ENCODE measurements around the gene NIM1K. TPM values are rescaled to one million over a fixed set of nuclear protein-coding genes. Genes with fewer than 3 reads are reported as not detected.
"Not testable (repeated sequence)": the region's sequence is repeated elsewhere in the genome, so short reads cannot be mapped to it uniquely, and the experiment has no call there.

The NIM1K gene
- total and polyA plus RNA-seq, 2 experiments from 2014 or later: 1.2 to 4.9 TPM

DNA sequence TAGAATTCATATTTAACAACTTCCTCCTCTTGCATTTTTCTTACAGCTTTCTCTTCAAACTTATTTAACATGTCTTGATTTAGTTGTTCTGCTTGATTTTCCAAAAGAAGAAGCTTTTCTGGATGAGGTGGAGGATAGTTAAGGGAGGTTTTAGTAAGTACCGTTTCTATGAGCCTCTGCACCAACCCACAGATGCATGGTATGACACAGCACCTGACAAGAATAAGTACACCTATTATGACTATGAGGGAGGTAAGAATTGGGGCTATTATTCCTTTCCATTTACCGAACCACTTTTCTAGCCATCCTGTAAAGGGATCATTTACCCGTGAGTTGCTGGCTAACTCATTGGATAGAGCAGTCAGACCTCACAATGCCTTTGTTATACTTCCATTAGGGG is 123.7 kb downstream of the NIM1K start:
- H3K27me3 ChIP-seq (replicated peaks; ENCODE audit: insufficient read depth): no peaks in the 10 kb centered on the region
- H3K79me2 ChIP-seq (ENCODE audit: insufficient read depth): peaks cover 24% of the 10 kb centered on the region
- no peak overlapping the region for H3K9ac ChIP-seq
- H3K4me2 ChIP-seq (ENCODE audit: unreplicated experiment): no peak overlapping the region
- H3K9me3 ChIP-seq (ENCODE audit: low read depth): no peaks in the 10 kb centered on the region
- H3K36me3 ChIP-seq (ENCODE audit: low read depth): no peaks in the 10 kb centered on the region
- peaks cover 6% of the 10 kb centered on the region; the same call in 1 of the 2 replicates for H3F3A ChIP-seq (ENCODE audit: insufficient read depth)
- DNase-seq: no peak
- peaks cover 13% of the 10 kb centered on the region; the same call in 1 of the 2 replicates for H3K4me1 ChIP-seq (ENCODE audit: insufficient read depth)
- H4K20me1 ChIP-seq (ENCODE audit: insufficient read depth): no peaks in the 10 kb centered on the region
- in situ Hi-C loops (cut with MboI): no loop called here
- no peak overlapping the region for H3K27ac ChIP-seq
- WGBS, 2 experiments (ENCODE audit: low coverage in 1 of 2, low lambda C conversion rate in 2 of 2, missing lambda C conversion rate in 2 of 2): 93 to 95% methylated on average over 3 of the region's 3 CpGs
- no peak for TF ChIP-seq EZH2phosphoT487 (IDR thresholded peaks at IDR 0.05; ENCODE audit: insufficient read depth, low read depth)
- no peak for TF ChIP-seq EZH2 (IDR thresholded peaks at IDR 0.05; ENCODE audit: insufficient read depth, poor library complexity, severe bottlenecking)
- H2AFZ ChIP-seq: no peak overlapping the region
- H3K9me2 ChIP-seq (ENCODE audit: insufficient read depth): no peaks in the 10 kb centered on the region
- H3K4me3 ChIP-seq: no peak overlapping the region

DNA sequence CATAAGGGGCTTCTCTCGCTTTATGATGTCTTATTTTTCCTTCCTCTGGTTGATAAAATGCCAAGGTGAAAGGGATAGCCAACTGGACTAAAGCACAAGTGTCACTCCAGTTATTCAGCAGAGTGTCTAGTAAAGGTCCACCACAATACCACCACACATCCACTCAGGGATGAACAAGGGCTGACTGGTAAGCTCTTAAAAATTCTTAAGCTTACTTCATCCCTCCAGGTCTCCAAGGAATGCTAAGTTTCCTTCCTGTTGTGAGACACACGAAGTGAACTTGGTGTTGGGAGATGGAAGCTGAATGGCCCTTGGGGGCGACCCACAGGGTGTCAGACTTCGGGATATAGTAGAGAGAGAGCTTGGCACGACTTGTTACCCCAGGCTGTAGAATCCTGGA is 124.4 kb downstream of the NIM1K start:
- no peak for TF ChIP-seq EZH2 (IDR thresholded peaks at IDR 0.05; ENCODE audit: insufficient read depth, poor library complexity, severe bottlenecking)
- no peak for TF ChIP-seq EZH2phosphoT487 (IDR thresholded peaks at IDR 0.05; ENCODE audit: insufficient read depth, low read depth)
- DNase-seq: no peak
- Histone ChIP-seq H3F3A (ENCODE audit: insufficient read depth) (peaks cover 6% of the 10 kb centered on the region; the same call in 1 of the 2 replicates), H3K27ac (no peak overlapping the region), H2AFZ (no peak overlapping the region), H3K4me1 (ENCODE audit: insufficient read depth) (peaks cover 13% of the 10 kb centered on the region; the same call in 1 of the 2 replicates), H3K4me2 (ENCODE audit: unreplicated experiment) (no peak overlapping the region), H3K9me2 (ENCODE audit: insufficient read depth) (no peaks in the 10 kb centered on the region), H3K27me3 (replicated peaks; ENCODE audit: insufficient read depth) (no peaks in the 10 kb centered on the region), H3K79me2 (ENCODE audit: insufficient read depth) (peaks cover 16% of the 10 kb centered on the region), H3K9me3 (ENCODE audit: low read depth) (no peaks in the 10 kb centered on the region), H3K4me3 (no peak overlapping the region), H3K36me3 (ENCODE audit: low read depth) (no peaks in the 10 kb centered on the region), H3K9ac (no peak overlapping the region), H4K20me1 (ENCODE audit: insufficient read depth) (no peaks in the 10 kb centered on the region)
- in situ Hi-C loops (cut with MboI): no loop called here
- 77 to 84% methylated on average over 5 of the region's 5 CpGs for WGBS, 2 experiments (ENCODE audit: low coverage in 1 of 2, low lambda C conversion rate in 2 of 2, missing lambda C conversion rate in 2 of 2)

GRCh38 chr5:43320846-43321245 is 128.8 kb downstream of the NIM1K start:
- no peaks in the 10 kb centered on the region for H4K20me1 ChIP-seq (ENCODE audit: insufficient read depth)
- no peak overlapping the region for H3K27ac ChIP-seq
- H3K27me3 ChIP-seq (replicated peaks; ENCODE audit: insufficient read depth): no peaks in the 10 kb centered on the region
- DNase-seq: no peak
- no peak overlapping the region for H3K9ac ChIP-seq
- H3K4me3 ChIP-seq: no peak overlapping the region
- in situ Hi-C loops (cut with MboI): no loop called here
- 63 to 64% methylated on average over 4 of the region's 4 CpGs for WGBS, 2 experiments (ENCODE audit: low coverage in 1 of 2, low lambda C conversion rate in 2 of 2, missing lambda C conversion rate in 2 of 2)
- no peak overlapping the region for H3K4me2 ChIP-seq (ENCODE audit: unreplicated experiment)
- H3K36me3 ChIP-seq (ENCODE audit: low read depth): no peaks in the 10 kb centered on the region
- H3F3A ChIP-seq (ENCODE audit: insufficient read depth): no peaks in the 10 kb centered on the region
- no peaks in the 10 kb centered on the region for H3K4me1 ChIP-seq (ENCODE audit: insufficient read depth)
- H3K9me2 ChIP-seq (ENCODE audit: insufficient read depth): no peaks in the 10 kb centered on the region
- no peaks in the 10 kb centered on the region for H3K9me3 ChIP-seq (ENCODE audit: low read depth)
- H2AFZ ChIP-seq: no peak overlapping the region
- no peaks in the 10 kb centered on the region for H3K79me2 ChIP-seq (ENCODE audit: insufficient read depth)
- TF ChIP-seq EZH2 (IDR thresholded peaks at IDR 0.05; ENCODE audit: insufficient read depth, poor library complexity, severe bottlenecking) (no peak), EZH2phosphoT487 (IDR thresholded peaks at IDR 0.05; ENCODE audit: insufficient read depth, low read depth) (no peak)

DNA sequence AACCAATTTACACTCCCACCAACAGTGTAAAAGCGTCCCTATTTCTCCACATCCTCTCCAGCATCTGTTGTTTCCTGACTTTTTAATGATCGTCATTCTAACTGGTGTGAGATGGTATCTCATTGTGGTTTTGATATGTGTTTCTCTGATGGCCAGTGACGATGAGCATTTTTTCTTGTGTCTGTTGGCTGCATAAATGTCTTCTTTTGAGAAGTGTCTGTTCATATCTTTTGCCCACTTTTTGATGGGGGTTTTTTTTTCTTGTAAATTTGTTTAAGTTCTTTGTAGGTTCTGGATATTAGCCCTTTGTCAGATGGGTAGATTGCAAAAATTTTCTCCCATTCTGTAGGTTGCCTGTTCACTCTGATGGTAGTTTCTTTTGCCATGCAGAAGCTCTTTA is 131.5 kb downstream of the NIM1K start:
- H3K4me1 ChIP-seq (ENCODE audit: insufficient read depth); H3K36me3 ChIP-seq (ENCODE audit: low read depth); H2AFZ ChIP-seq; H3F3A ChIP-seq (ENCODE audit: insufficient read depth); H3K9me3 ChIP-seq (ENCODE audit: low read depth); H4K20me1 ChIP-seq (ENCODE audit: insufficient read depth); DNase-seq; H3K79me2 ChIP-seq (ENCODE audit: insufficient read depth); H3K27ac ChIP-seq; in situ Hi-C loops (cut with MboI); H3K4me2 ChIP-seq (ENCODE audit: unreplicated experiment); H3K9ac ChIP-seq; H3K27me3 ChIP-seq (replicated peaks; ENCODE audit: insufficient read depth); H3K4me3 ChIP-seq; H3K9me2 ChIP-seq (ENCODE audit: insufficient read depth): not testable (repeated sequence)
- 61 to 63% methylated on average over 3 of the region's 3 CpGs for WGBS, 2 experiments (ENCODE audit: low coverage in 1 of 2, low lambda C conversion rate in 2 of 2, missing lambda C conversion rate in 2 of 2)

DNA sequence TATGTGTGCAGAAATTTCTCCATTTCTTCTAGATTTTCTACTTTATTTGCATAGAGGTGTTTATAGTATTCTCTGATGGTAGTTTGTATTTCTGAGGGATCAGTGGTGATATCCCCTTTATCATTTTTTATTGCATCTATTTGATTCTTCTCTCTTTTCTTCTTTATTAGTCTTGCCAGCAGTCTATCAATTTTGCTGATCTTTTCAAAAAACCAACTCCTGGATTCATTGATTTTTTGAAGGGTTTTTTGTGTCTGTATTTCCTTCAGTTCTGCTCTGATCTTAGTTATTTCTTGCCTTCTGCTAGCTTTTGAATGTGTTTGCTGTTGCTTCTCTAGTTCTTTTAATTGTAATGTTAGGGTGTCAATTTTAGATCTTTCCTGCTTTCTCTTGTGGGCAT is 133.6 kb downstream of the NIM1K start:
- H4K20me1 ChIP-seq (ENCODE audit: insufficient read depth); H3K9me2 ChIP-seq (ENCODE audit: insufficient read depth); H3K9me3 ChIP-seq (ENCODE audit: low read depth); H3F3A ChIP-seq (ENCODE audit: insufficient read depth); H3K36me3 ChIP-seq (ENCODE audit: low read depth); H3K27ac ChIP-seq; H3K9ac ChIP-seq; H2AFZ ChIP-seq; H3K27me3 ChIP-seq (replicated peaks; ENCODE audit: insufficient read depth); H3K79me2 ChIP-seq (ENCODE audit: insufficient read depth); H3K4me1 ChIP-seq (ENCODE audit: insufficient read depth); H3K4me2 ChIP-seq (ENCODE audit: unreplicated experiment); H3K4me3 ChIP-seq; in situ Hi-C loops (cut with MboI); DNase-seq: not testable (repeated sequence)

Small RNA genes lying within 50 kb of the gene (small RNA-seq; reads per million reads assigned to genes)
- not detected for gene AC106800.4 (ENCODE audit: low read depth, low replicate concordance)

Other genes with a start within 250 kb of the NIM1K start
- 0.13 and 1.2 TPM in 2 replicates for gene ANXA2R, start 151.9 kb upstream of the NIM1K start, total RNA-seq (2014; rRNA removed; shearing (Covaris generic))
- gene ANXA2R, start 151.9 kb upstream of the NIM1K start, polyA plus RNA-seq (2016; fragmentation: Nextera tagmentation; extraction: Ambion mirVana): 0.35 and 0.56 TPM in 2 replicates
- gene ZNF131, start 71.3 kb upstream of the NIM1K start, total RNA-seq (2014; rRNA removed; shearing (Covaris generic)): 26.2 and 34.0 TPM in 2 replicates
- gene ZNF131, start 71.3 kb upstream of the NIM1K start, polyA plus RNA-seq (2016; fragmentation: Nextera tagmentation; extraction: Ambion mirVana): 25.3 and 25.9 TPM in 2 replicates
- gene HMGCS1, start 121.2 kb downstream of the NIM1K start, total RNA-seq (2014; rRNA removed; shearing (Covaris generic)): 10.4 and 14.8 TPM in 2 replicates
- gene HMGCS1, start 121.2 kb downstream of the NIM1K start, polyA plus RNA-seq (2016; fragmentation: Nextera tagmentation; extraction: Ambion mirVana): 5.5 and 6.2 TPM in 2 replicates
- gene CCL28, start 220.2 kb downstream of the NIM1K start, total RNA-seq (2014; rRNA removed; shearing (Covaris generic)): 0.25 and 1.3 TPM in 2 replicates
- gene CCL28, start 220.2 kb downstream of the NIM1K start, polyA plus RNA-seq (2016; fragmentation: Nextera tagmentation; extraction: Ambion mirVana): 1.4 and 2.2 TPM in 2 replicates

Measured in GM23248 (cell line).